Hypothalamus (tissue), 51 donors: ENCODE data around the gene FKBP10.

Experiments used
- DNase-seq, 51 donors: peaks; one replicate each; lab custom pipeline; 2025; lab: John Stamatoyannopoulos, UW

Gene FKBP10

DNA sequence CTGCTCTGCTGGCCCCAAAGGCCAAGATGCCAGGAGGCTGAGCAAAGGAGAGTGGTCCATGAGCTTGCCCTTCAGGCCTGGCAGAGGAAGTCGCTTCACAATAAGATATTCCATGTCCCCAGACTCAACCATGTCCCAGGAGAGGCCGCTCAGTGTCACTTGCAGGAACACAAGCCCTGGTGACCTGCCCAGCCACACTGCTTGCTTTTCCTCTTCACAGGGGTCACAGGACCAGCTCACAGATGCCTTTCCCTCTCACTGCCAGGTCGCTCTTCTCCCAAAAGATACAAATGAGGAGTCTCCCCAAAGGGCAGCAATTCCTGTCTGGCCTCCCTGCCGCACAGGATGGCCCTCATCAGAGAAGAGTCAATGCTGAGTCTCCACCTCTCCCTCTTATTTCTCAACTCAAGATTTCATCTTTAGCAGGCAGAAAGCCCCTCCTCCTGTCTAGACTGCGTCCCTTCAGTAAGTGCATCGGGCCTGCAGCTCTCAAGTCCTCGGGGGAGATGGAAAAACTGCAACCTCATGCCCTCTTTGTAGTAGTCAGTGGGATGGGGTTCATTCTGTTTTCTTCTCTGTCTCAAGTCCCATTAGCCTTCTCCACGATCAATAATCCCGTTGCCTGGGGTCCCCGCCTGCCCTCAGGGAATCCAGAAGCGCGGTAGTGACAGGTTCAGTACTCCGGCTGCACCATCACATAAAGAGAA is 31.2 kb upstream of the FKBP10 start:
- DNase-seq = no peak

DNA sequence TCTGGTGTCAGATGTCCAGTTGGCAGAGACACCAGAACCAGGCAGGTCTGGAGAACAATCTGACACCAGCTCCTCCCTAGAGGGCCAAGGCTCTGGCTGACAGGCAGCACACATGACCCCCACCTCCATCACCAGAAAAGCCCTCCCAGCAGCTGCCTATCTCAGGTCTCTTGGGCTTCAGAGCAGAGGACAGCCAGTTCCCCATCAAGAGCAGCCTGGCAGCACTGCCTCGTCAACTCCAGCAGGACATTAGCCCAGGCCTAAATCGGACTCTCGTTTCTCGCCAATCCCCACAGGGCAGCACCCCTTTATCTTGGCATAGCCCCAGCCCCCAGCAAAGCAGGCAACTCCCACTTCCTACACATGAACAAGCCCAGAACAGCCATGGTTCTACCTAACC is 30.7 kb upstream of the FKBP10 start:
- DNase-seq = no peak

DNA sequence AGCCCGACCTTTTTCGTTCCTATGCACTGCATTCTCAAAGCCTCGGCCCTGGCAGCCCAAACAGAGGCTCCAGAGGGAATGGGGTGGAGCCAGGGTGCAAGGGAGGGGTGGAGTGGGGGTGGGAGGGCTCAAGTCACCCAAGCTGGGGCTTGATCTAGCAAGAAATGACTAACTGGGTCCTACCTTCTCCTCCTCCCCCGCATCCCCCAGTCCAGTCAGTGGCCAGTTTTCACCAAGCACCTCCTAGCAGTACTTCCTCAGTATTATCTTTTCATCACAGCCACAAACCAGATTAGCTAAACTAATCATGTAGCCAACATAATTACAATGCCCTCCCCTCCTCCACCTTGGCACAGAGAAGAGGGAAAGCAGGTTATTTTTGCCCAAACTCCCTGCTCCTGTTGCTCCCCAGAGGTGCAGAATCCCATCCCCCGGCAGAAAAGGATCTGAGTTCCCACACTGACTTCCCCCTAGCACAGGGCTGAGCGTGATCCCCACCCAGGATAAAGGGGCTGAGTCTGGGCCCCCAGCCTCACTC is 28.5 kb upstream of the FKBP10 start:
- DNase-seq = no peak

DNA sequence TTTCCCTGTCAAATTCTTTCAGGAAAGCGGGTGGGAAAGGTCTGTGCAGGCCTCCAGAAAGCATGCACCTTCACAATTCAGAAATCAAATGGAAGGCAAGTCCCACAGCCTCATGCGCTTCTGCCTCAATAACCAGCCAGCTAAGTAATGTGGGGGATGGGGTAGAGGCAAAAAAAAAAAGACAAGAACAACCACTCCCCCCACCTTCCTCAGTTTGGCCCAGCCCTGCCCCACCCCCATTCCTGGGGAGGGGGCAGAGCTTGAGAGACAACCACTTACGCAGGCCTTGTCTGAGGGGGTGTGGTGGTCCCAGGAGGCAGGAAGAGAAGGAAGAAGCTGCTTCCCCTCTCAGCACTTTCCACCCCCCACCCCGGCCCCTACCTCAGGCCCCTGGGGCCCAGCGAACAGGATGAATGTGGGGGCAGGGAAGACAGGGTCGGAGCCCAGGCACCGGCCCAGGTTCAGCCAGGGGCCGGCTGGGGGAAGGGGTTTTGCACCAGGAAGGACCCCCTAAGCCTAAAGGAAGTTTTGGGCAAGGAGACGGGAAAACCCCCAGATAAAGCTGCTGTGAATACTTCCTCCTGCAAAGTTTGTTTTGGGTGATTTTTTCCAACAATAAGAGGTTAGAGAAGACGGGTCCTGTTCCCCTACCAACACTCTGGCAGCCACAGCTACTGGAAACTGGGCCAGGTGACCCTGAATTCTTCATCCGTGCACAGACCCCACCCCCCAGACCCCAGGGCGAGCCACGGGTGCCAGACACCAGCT is 27.5 kb upstream of the FKBP10 start:
- no peak for DNase-seq

DNA sequence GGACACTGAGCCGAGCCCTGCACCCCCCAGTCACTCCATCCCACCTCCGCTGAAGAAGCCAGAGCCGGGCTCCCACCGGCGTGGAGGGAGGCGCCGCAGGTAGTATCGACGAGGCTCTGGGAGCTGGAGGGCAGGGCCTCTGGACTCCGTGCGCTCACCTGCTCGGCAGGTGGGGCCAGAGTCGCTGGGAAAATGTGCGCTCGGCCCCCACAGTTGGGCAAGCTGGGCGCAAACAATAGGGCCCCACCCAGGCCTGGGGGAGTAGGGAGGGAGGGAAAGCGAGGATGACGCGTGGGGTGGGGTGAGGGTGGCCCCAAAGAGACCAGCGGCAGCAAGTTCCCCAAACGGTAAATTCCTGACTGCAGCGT is 27.0 kb upstream of the FKBP10 start:
- DNase-seq = peak in 2 of 51 donors; percentile 7 to 17

DNA sequence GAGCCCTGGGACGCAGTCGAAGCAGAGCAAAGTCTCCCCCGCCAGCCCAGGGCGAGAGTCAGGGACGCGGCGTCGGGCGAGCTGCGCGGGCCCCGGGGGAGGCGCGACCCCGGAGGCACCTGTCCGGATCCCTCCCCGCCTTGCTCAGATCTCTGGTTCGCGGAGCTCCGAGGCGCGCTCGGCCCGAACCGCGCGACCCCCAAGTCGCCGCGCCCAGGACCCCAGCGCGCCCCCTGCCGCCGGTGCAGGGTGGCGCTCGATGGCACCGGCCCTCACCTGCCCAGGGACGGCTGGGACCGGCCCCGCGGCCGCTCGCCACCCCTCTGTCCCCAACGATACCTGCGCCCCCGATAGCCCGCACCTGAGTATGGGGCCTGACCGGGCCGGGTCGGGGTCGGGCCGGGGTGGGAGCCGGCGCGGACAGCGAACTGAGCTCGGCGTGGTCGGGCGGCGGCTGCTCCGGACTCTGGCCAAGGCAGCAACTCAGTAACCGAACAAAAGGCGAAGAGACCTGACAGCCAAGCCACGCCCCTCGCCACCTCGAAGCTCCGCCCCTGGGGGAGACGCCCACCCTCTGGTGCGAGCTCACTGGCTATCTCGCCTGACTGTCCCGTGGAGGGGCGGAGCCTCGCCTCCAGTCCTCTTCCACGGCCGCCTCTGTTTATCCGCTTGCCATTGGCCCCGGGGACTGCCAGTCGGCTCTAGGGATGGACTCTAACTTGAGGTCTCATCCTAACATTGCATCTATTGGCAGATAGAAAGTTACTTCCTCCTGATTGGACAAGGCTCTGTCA is 26.4 kb upstream of the FKBP10 start, which contains the start of gene JUP:
Gene JUP (minus strand): TSS at position 485 of the 794 bp plus-strand sequence. CDS start 14,857 bp downstream, outside the sequence.
- DNase-seq = peak; percentile 65 to 100 (median 96)

DNA sequence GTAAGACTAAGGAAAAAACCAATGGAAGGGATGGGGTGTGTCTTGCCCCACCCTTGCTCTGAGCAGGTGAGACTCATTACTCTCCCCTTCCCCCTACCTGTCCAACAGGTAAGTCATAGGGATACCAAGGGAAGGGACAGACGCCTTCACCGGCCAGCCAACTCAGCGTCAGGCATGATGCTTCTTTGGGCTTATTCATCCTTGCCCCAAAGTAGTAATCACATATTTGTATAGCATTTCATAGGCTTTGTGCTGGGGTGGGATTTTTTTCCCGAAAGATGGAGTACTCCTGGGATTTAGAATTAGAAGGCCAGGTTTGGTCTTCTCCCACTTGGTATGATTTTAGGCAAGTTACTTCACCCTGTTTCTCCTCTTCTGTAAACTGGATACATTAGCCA is 25.8 kb upstream of the FKBP10 start:
- no peak for DNase-seq

DNA sequence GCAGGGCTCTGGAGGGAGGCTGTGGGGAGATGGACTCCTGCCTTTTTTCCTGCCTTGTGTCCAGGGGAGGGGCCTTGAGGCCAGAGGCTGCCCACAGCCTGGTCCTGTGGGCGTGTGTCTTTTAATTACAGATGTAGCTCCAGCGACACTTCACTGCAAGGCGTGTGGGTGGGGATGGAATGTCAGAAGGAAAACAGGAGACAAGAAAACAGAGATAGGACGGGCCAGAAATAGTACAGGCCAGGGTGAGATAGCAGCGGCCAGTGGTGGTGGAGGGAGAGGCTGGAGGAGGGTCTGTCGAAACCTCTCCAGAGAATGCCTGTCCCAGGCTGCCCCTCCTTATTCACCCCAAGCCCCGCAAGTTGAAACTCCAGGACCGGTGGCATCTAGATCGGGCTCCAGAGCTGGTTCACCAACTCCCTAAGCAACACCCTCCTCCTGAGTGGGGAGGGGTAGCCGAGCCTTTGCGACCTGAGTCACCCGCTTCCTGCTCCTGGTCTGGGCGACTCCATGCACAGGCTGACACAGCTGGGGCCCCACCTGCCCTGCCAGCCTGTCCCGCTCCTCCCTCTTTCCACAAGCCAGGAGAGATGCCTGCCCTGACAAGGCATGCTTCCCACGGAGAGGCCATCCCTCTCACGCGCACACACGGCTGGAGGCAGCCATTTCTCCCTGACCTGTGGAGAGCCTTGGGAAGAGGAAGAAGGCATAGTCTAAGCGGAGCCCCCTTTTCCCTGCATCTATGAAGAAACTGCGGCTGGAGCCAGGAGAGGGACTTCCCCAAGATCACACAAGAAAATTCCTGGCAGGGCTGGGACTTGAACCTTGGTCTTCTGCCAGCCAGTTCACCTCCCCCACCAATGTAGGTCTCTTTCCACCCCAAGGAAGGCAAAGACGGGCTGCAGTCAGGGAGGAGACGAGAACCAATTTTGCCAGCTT is 19.7 kb upstream of the FKBP10 start:
- DNase-seq = no peak

DNA sequence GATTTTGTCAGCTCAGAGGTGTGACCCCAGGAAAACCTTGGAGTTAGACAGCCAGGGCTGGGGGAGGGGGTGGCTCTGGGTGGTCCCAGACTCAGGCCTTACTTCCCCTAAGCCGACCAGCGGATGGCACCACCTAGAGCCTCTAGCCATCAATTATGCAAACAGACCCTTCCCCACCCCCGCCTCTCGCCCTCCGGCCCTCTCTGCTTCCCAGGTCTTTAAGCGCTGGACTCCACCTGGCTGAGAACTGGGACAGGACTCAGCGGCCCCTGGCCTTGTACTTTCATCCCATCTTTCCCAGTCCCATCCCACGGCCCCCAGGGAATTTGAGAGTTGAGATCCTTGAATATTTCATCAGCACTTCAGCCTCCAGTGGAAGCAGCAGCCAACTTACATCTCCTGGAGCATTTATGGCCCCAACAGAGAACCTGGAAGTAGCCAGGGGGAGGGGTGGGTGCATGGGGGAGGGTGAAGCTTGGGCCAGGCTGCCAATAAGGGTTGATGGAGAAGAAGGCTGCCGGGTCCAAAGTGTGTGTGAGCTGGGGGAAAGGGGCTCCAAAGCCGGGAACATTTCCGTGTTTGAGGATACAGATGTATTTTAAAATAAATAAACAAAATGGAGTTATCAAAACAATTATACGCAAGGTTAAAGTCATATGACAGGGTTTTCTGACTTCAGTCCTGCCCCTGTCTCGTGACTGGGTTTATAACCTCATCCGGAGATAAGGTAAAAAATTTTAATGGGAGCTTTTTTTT is 18.8 kb upstream of the FKBP10 start:
- DNase-seq = no peak

DNA sequence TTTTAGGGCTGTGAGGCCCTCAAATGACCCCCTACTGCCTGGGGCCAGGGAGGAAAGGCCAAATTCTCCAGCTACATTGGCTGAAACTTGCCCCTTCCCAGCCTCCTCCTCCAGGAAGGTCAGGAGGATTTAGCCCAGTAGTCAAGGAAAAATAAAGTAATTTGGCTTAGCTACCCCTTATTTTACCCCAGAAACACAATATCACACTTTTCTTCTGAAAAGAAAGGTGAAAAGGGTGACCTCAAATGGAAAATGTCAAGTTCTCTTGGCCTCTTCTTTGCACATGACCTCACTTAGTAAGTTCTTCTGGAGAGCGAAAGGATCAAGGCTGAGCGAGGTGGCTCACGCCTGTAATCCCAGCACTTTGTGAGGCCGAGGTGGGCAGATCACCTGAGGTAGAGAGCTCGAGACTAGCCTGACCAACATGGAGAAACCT is 18.2 kb upstream of the FKBP10 start:
- DNase-seq = no peak

DNA sequence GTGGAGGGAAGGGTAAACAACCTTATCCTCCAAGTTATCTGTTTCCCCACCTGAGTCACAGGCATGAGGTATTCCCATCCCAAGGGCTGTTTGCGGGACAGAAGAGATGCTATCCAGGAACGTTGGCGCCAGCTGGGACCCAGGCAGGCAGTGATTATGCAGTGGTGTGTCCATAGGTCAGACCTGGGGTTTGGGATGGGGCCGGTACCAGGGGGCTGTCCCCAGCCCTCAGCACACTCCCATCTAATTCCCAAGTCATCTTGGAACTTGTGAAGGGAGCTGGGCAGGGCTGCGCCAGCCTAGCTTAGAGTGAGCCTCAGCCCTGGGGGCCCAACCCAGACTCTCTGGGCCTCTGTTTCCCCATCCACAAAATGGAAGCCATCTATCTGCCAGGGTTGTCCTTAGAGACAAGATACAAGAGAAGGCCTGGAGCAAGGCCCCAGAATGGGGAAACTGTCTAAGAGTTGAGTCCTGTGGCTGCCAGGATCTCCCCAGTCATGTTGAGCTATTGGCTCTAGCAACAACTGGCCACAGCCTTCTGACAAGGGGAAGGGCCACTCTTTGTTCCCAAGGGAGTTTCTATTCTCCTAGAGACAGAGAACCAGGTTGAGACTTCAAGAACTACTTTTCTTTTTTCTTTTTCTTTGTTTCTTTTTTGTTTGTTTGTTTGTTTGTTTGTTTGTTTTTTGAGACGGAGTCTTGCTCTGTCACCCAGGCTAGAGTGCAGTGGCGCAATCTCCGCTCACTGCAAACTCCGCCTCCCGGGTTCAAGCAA is 16.5 kb upstream of the FKBP10 start:
- no peak for DNase-seq

DNA sequence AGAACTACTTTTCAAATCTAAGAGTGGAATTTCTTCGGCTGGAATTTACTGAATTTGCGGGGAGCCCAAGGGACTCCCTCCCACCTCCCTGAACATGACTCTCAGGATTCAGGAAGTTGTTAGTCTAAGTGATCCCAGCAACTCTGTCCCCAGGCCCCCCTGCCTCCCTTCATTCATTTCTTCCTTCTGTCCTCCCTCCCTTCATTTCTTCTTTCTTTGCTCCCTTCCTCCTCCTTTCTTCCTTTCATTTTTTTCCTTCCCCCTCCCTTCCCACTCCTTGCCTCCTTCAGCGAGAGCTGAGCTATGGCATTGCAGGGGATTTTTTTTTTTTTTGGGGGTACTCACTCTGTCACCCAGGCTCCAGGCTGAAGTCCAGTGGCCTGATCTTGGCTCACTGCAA is 15.4 kb upstream of the FKBP10 start:
- no peak for DNase-seq

DNA sequence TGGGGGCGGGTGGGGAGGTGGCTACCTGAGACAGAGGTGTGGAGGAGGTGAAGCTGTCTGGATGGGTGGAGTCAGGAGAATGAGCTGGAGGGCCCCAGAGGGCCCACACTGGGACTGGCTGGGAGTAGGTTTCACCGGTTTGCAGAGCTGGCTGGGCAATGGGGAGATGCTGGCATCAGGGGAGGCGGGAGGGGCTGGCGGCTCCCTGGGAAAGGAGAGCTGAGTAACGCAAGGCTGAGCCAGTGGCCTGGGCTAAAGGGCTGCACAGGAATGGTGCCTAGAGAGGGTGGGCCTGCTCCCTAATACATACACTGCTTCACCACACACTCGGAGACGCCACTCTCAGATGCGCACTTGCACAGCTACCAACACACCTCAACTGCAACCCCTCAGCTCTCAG is 13.4 kb upstream of the FKBP10 start:
- no peak for DNase-seq

DNA sequence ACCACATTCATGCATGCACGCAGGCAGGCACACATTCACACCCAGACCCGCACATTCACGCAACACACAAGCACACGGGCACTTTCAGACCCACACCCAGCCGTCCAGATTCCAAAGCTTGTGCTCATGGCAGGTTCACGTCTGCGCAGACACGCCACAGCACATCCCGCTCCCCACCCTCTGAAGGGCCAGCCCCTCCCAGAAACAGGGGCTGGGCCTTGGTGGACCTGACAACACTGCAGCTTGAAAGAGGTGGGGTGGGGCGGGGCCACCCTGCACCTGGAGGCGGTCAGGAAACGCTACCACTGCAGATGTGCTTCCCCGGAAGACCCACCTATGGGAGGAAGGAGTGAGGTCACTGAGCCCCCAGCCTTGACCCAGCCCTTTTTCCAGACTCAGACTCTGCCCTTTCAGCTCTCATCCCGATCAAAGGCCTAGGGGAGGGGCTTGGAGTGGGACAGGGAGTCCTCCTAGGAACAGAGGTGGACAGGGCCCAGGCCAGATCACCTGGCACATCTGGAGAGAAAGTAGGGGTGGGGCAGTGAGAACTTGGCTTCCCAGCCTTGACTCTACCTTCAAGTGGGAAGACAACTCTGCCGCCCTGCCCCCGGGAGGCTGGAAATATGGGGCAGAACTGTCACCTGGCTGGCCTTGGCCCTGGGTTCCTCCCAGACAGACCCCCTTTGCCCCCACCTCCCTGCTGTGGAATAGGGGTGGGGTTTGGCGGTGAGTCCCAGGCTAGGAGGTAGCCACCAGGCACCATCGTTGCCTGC is 12.0 kb upstream of the FKBP10 start:
- DNase-seq = no peak

DNA sequence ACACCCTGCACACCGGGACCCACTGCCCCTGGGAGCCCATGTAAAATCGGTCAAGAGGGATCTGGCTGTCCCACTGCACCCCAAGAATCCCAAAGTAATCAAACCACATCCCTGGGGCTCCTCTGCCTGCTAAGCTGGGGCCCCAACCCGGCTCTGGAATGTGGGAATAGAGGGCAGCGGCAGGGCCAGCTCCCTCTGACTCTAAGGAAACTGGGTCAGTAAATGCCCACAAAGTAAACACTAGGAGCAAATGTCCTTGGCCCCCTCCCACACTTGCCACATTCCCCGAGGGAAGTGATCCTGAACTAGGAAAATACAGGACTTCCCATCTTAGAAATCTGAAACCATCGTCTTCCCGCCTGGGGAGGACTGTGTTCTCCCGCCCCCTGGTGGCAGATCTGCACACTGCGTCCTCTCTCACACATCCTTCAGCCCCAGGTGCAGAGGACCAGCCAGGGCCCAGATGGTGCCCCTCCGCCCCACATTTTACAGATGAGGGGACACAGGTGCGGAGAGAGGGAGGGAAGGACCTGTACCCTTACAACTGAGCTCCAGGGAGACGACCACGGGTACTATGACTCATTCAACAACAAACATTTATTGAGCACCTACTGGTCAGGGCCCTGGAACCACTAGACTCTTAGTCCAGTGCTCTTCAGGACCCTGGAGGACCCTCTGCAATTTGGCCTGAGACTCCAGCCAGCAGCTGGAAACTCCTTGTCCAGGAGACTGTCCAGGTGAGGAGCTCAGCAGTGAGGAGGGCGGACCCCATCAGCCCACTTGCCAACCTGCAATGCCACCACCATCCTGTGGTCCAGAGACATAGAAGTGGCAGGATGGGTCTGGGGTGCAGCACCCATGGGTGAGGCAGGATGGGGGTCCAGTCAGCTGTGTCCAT is 11.2 kb upstream of the FKBP10 start:
- DNase-seq = peak in 48 of 51 donors; percentile 6 to 86 (median 57)
